Activated naive CD4-positive, alpha-beta T cell treated with anti-CD3 and anti-CD28 coated beads for 36 hours (primary cell): ENCODE results near the gene TENM4. TPM values are rescaled to one million over a fixed set of nuclear protein-coding genes. Genes with fewer than 3 reads are reported as not detected.

Source experiments
- CTCF ChIA-PET: fragments of 350-600 bp; sonication (Branson Sonifier 250); formaldehyde crosslinking; loops from one replicate; lab custom pipeline; 2021; ENCODE audit warnings: antibody characterized with exemption; lab: Charles Lee
- DNase-seq: peaks from one replicate; pipeline ENCODE4 v3.0.0-alpha.2; 2020
- H3K27ac Mint-ChIP-seq: one replicate; pipeline ENCODE4 v1.8.0; 2021; ENCODE audit warnings: mild to moderate bottlenecking, mixed read lengths
- H3K27me3 Mint-ChIP-seq: one replicate; pipeline ENCODE4 v1.8.0; 2021; ENCODE audit warnings: low read depth, mixed read lengths
- H3K36me3 Mint-ChIP-seq: one replicate; pipeline ENCODE4 v1.8.0; 2021; ENCODE audit warnings: low read depth, mixed read lengths
- H3K4me1 Mint-ChIP-seq: one replicate; pipeline ENCODE4 v1.8.0; 2021; ENCODE audit warnings: low read depth, mixed read lengths
- H3K4me3 Mint-ChIP-seq: one replicate; pipeline ENCODE4 v1.8.0; 2021; ENCODE audit warnings: mild to moderate bottlenecking, moderate library complexity, mixed read lengths
- H3K9me3 Mint-ChIP-seq: one replicate; pipeline ENCODE4 v1.8.0; 2021; ENCODE audit warnings: mixed read lengths
- intact Hi-C: fragments of 100-400 bp; cut with micrococcal nuclease; formaldehyde crosslinking; loops from one replicate; pipeline ENCODE4 v1.15.1; 2023
- total RNA-seq, 2 experiments: library from RNA; stranded (reverse); gene quantifications; one replicate each; pipeline ENCODE4 v1.2.3, GENCODE V29; 2021

TENM4 gene
- total RNA-seq, 2 experiments from 2014 or later, result not detected

DNA sequence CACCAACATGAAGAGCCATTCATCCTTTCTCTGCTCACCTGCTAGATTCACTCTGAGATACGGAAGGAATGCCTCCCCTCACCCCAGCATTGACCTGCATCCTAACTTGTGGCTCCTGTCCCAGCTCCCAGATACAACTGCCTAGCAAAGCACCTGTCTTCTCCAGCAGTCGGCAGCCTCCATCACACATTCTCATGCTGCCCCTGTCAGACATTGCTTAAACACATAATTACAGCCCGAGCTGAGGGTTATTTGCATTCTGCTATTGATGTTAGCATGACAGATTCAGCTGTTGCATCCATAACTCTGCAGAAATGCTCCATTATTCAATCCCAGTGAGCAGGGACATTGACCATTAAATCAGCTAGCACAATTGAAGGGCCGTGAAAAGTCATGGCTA is 681.8 kb downstream of the TENM4 start:
- DNase-seq, result no peak
- CTCF ChIA-PET, result no interaction called here
- intact Hi-C loops, result no loop called here
- Mint-ChIP-seq H3K36me3 (no peaks in the 10 kb centered on the region), H3K4me1 (no peaks in the 10 kb centered on the region), H3K9me3 (no peaks in the 10 kb centered on the region), H3K4me3 (no peak overlapping the region), H3K27me3 (peaks cover 2% of the 10 kb centered on the region), H3K27ac (no peak overlapping the region)

- CTCF ChIA-PET, result interaction anchor here (0.8 to 1.6 kb wide), 2 partner anchors 38 to 78 kb away, joined by 3 to 4 read pairs; no protein-coding TSS in a partner anchor
- intact Hi-C loops, result no loop called here
- Mint-ChIP-seq H3K27me3 (peaks cover 7% of the 10 kb centered on the region), H3K36me3 (no peaks in the 10 kb centered on the region), H3K4me3 (no peak overlapping the region), H3K27ac (no peak overlapping the region), H3K9me3 (no peaks in the 10 kb centered on the region), H3K4me1 (no peaks in the 10 kb centered on the region)
- DNase-seq, result no peak
Measured at GRCh38 chr11:78753297-78753696, 687.5 kb downstream of the TENM4 start.

- Mint-ChIP-seq H3K36me3 (no peaks in the 10 kb centered on the region), H3K9me3 (no peaks in the 10 kb centered on the region), H3K27ac (no peak overlapping the region), H3K4me1 (no peaks in the 10 kb centered on the region), H3K27me3 (peaks cover 7% of the 10 kb centered on the region), H3K4me3 (no peak overlapping the region)
- intact Hi-C loops, result no loop called here
- CTCF ChIA-PET, result interaction anchor here (1.6 kb wide), 1 partner anchor 77 kb away, joined by 4 read pairs; no protein-coding TSS in a partner anchor
- DNase-seq, result no peak
Measured at GRCh38 chr11:78752494-78752893, 688.3 kb downstream of the TENM4 start.

- no peak overlapping the region for H3K4me3 Mint-ChIP-seq
- no peaks in the 10 kb centered on the region for H3K4me1 Mint-ChIP-seq
- CTCF ChIA-PET, result no interaction called here
Measured at GRCh38 chr11:78748918-78749690, 691.7 kb downstream of the TENM4 start.

DNA sequence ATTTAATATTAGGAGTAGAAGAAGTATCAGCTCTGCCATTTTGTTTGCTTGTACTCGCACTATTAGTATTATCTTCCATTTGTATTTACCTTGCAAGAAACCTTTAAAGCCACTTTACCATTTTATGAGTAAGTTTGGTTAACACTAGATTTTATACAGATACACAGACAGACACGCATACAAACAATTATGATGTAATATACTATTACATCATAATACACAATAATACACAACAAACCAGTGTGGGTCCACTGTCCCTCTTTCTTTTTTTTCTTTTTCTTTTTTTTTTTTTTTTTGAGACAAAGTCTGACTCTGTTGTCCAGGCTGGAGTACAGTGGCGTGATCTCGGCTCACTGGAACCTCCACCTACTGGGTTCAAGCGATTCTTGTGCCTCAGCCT is 695.9 kb downstream of the TENM4 start:
- Mint-ChIP-seq H3K4me3 (no peak overlapping the region), H3K9me3 (no peaks in the 10 kb centered on the region), H3K27ac (no peak overlapping the region), H3K27me3 (peaks cover 4% of the 10 kb centered on the region), H3K36me3 (no peaks in the 10 kb centered on the region), H3K4me1 (no peaks in the 10 kb centered on the region)
- no peak for DNase-seq
- intact Hi-C loops, result no loop called here
- CTCF ChIA-PET, result interaction anchor here (0.6 kb wide), 1 partner anchor 1246 kb away, joined by 3 read pairs; no protein-coding TSS in a partner anchor

More at GRCh38 chr11:78748918-78749690, 691.7 kb downstream of the TENM4 start:
- intact Hi-C loops, result no loop called here
- Mint-ChIP-seq H3K27me3 (peaks cover 7% of the 10 kb centered on the region), H3K27ac (no peak overlapping the region), H3K36me3 (no peaks in the 10 kb centered on the region), H3K9me3 (no peaks in the 10 kb centered on the region)
- no peak for DNase-seq

- intact Hi-C loops, result no loop called here
- H3K36me3 Mint-ChIP-seq, result no peaks in the 10 kb centered on the region
- H3K27me3 Mint-ChIP-seq, result no peaks in the 10 kb centered on the region
- no peaks in the 10 kb centered on the region for H3K4me1 Mint-ChIP-seq
- H3K27ac Mint-ChIP-seq, result no peak overlapping the region
- no peaks in the 10 kb centered on the region for H3K9me3 Mint-ChIP-seq
- CTCF ChIA-PET, result no interaction called here
- no peak for DNase-seq
- H3K4me3 Mint-ChIP-seq, result no peak overlapping the region
Measured at GRCh38 chr11:78744202-78744601, 696.6 kb downstream of the TENM4 start.

GRCh38 chr11:78742430-78742829 is 698.4 kb downstream of the TENM4 start:
- Mint-ChIP-seq H3K27me3 (no peaks in the 10 kb centered on the region), H3K9me3 (no peaks in the 10 kb centered on the region), H3K4me3 (no peak overlapping the region), H3K4me1 (no peaks in the 10 kb centered on the region), H3K27ac (no peak overlapping the region), H3K36me3 (no peaks in the 10 kb centered on the region)
- CTCF ChIA-PET, result interaction anchor here (1.0 to 1.3 kb wide), 2 partner anchors 97 kb away, joined by 3 to 6 read pairs; no protein-coding TSS in a partner anchor
- no peak for DNase-seq
- intact Hi-C loops, result no loop called here

- no peaks in the 10 kb centered on the region for H3K9me3 Mint-ChIP-seq
- H3K36me3 Mint-ChIP-seq, result no peaks in the 10 kb centered on the region
- intact Hi-C loops, result no loop called here
- CTCF ChIA-PET, result interaction anchor here (1.3 kb wide), 1 partner anchor 96 kb away, joined by 6 read pairs; no protein-coding TSS in a partner anchor
- no peaks in the 10 kb centered on the region for H3K4me1 Mint-ChIP-seq
- no peak overlapping the region for H3K27ac Mint-ChIP-seq
- DNase-seq, result no peak
- H3K4me3 Mint-ChIP-seq, result no peak overlapping the region
- H3K27me3 Mint-ChIP-seq, result no peaks in the 10 kb centered on the region
Measured at GRCh38 chr11:78741741-78742140, 699.1 kb downstream of the TENM4 start.

GRCh38 chr11:78740199-78741071 is 700.4 kb downstream of the TENM4 start:
- no peak for DNase-seq
- CTCF ChIA-PET, result no interaction called here
- Mint-ChIP-seq H3K4me1 (no peaks in the 10 kb centered on the region), H3K27ac (no peak overlapping the region), H3K9me3 (no peaks in the 10 kb centered on the region), H3K4me3 (no peak overlapping the region), H3K36me3 (no peaks in the 10 kb centered on the region), H3K27me3 (no peaks in the 10 kb centered on the region)
- intact Hi-C loops, result no loop called here

DNA sequence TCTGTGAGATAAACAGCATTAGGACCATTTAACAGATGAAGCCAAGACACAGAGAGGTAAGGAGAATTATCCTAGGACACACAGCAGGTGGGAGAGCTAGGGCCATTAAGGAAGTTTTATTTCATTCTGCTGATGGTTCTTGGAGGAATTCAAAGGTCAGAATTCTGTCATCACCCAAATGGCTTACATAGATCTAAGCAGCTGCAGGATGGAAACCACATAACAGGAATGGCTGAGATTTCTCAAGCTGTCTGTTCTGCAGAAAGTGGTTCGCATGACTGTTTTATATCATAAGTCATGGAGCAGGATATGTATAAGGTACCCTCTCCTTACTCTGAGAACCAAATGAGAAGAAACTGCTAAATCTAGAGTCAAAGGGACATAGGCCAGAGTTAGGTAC is 702.9 kb downstream of the TENM4 start:
- Mint-ChIP-seq H3K9me3 (no peaks in the 10 kb centered on the region), H3K36me3 (no peaks in the 10 kb centered on the region), H3K4me3 (no peak overlapping the region), H3K27me3 (no peaks in the 10 kb centered on the region), H3K27ac (no peak overlapping the region), H3K4me1 (no peaks in the 10 kb centered on the region)
- CTCF ChIA-PET, result no interaction called here
- intact Hi-C loops, result no loop called here
- DNase-seq, result no peak

GRCh38 chr11:78737301-78737700 is 703.5 kb downstream of the TENM4 start:
- H3K27me3 Mint-ChIP-seq, result no peaks in the 10 kb centered on the region
- H3K4me1 Mint-ChIP-seq, result no peaks in the 10 kb centered on the region
- H3K4me3 Mint-ChIP-seq, result no peak overlapping the region
- intact Hi-C loops, result no loop called here
- no peaks in the 10 kb centered on the region for H3K36me3 Mint-ChIP-seq
- CTCF ChIA-PET, result no interaction called here
- no peak overlapping the region for H3K27ac Mint-ChIP-seq
- no peak for DNase-seq
- H3K9me3 Mint-ChIP-seq, result no peaks in the 10 kb centered on the region

- DNase-seq, result no peak
- CTCF ChIA-PET, result interaction anchor here (0.6 to 1.2 kb wide), 2 partner anchors 20 to 256 kb away, joined by 3 to 7 read pairs; no protein-coding TSS in a partner anchor
- Mint-ChIP-seq H3K4me1 (no peaks in the 10 kb centered on the region), H3K4me3 (no peak overlapping the region), H3K27me3 (no peaks in the 10 kb centered on the region), H3K9me3 (no peaks in the 10 kb centered on the region), H3K27ac (no peak overlapping the region), H3K36me3 (no peaks in the 10 kb centered on the region)
- intact Hi-C loops, result no loop called here
Measured at GRCh38 chr11:78735711-78736110, 705.1 kb downstream of the TENM4 start.
